HFFc6 (cell line): ENCODE data around the gene GCHFR. TPM values are rescaled to one million over a fixed set of nuclear protein-coding genes. Genes with fewer than 3 reads are reported as not detected.

Source experiments
- DNase-seq: peaks from one replicate; pipeline ENCODE4 v3.0.0-alpha.2; 2018
- H3K27ac Mint-ChIP-seq: 2 replicates; pipeline ENCODE4 v1.8.0; 2020; ENCODE audit warnings: mild to moderate bottlenecking, mixed read lengths
- H3K27me3 Mint-ChIP-seq: 2 replicates; pipeline ENCODE4 v1.8.0; 2021; ENCODE audit warnings: mild to moderate bottlenecking, moderate library complexity, mixed read lengths; ENCODE audit not compliant: insufficient read depth
- H3K36me3 Mint-ChIP-seq: 2 replicates; pipeline ENCODE4 v1.8.0; 2021; ENCODE audit warnings: low read depth, mixed read lengths
- H3K4me1 Mint-ChIP-seq: 2 replicates; pipeline ENCODE4 v1.8.0; 2020; ENCODE audit warnings: low read depth, mixed read lengths
- H3K4me3 Mint-ChIP-seq: 2 replicates; pipeline ENCODE4 v1.8.0; 2020; ENCODE audit warnings: mild to moderate bottlenecking, moderate library complexity, mixed read lengths
- H3K9me3 Mint-ChIP-seq: 2 replicates; pipeline ENCODE4 v1.8.0; 2020; ENCODE audit warnings: mild to moderate bottlenecking, mixed read lengths
- CTCF ChIP-seq: fragments of 200-600 bp; sonication (generic); IDR thresholded peaks from 2 replicates; pipeline ENCODE4 v1.5.0; 2021; ENCODE audit warnings: antibody characterized with exemption, mild to moderate bottlenecking
- total RNA-seq, 6 experiments: library from RNA; stranded (reverse); fragmentation: NEBNext Ultra II Directional; extraction: Animal tissue kit (Norgen Biotek cat#: 25700); gene quantifications; 2 replicates in 1 of 6; 3 replicates in 5 of 6; pipeline ENCODE4 v1.2.3, GENCODE V29; 2021

GCHFR gene
- total RNA-seq, 6 experiments from 2014 or later: 1.6 to 3.1 (median 2.7) TPM

- DNase-seq: peak; percentile 25
- Mint-ChIP-seq H3K36me3 (peaks cover 4% of the 10 kb centered on the region), H3K4me1 (peaks cover 18% of the 10 kb centered on the region), H3K27ac (peak overlapping the region; percentile 55), H3K4me3 (peak overlapping the region; percentile 98), H3K27me3 (no peaks in the 10 kb centered on the region), H3K9me3 (no peaks in the 10 kb centered on the region)
- TF ChIP-seq CTCF: no peak
Measured at GRCh38 chr15:40807888-40808461, 44.1 kb downstream of the GCHFR start.

GRCh38 chr15:40808861-40809450 is 45.1 kb downstream of the GCHFR start:
- H3K9me3 Mint-ChIP-seq: no peaks in the 10 kb centered on the region
- no peaks in the 10 kb centered on the region; the same call in 1 of the 2 replicates for H3K27me3 Mint-ChIP-seq
- peaks cover 4% of the 10 kb centered on the region for H3K36me3 Mint-ChIP-seq
- TF ChIP-seq CTCF: no peak
- no peak overlapping the region for H3K4me3 Mint-ChIP-seq
- no peak for DNase-seq
- H3K4me1 Mint-ChIP-seq: peaks cover 18% of the 10 kb centered on the region
- no peak overlapping the region for H3K27ac Mint-ChIP-seq

GRCh38 chr15:40812721-40813425 is 49.0 kb downstream of the GCHFR start:
- no peak for TF ChIP-seq CTCF
- Mint-ChIP-seq H3K27ac (no peak overlapping the region), H3K4me1 (peaks cover 8% of the 10 kb centered on the region), H3K4me3 (no peak overlapping the region), H3K27me3 (no peaks in the 10 kb centered on the region; the same call in none of the 2 replicates), H3K9me3 (no peaks in the 10 kb centered on the region), H3K36me3 (peaks cover 8% of the 10 kb centered on the region)
- DNase-seq: no peak

GRCh38 chr15:40815042-40815698 is 51.3 kb downstream of the GCHFR start:
- DNase-seq: no peak
- Mint-ChIP-seq H3K4me1 (no peaks in the 10 kb centered on the region), H3K27me3 (no peaks in the 10 kb centered on the region; the same call in none of the 2 replicates), H3K36me3 (peaks cover 8% of the 10 kb centered on the region), H3K9me3 (no peaks in the 10 kb centered on the region), H3K27ac (no peak overlapping the region), H3K4me3 (no peak overlapping the region)
- no peak for TF ChIP-seq CTCF

Other genes with a start within 250 kb of the GCHFR start
- 10 to 100 TPM; 17.6 to 21.4 (median 20.5) TPM for gene CCDC32, start 199.0 kb upstream of the GCHFR start, total RNA-seq
- 10 to 100 TPM; 10.3 to 13.7 (median 11.9) TPM for gene RPUSD2, start 194.8 kb upstream of the GCHFR start, total RNA-seq
- gene KNL1, start 169.8 kb upstream of the GCHFR start, total RNA-seq: 10 to 100 TPM in 5 of 6 experiments, 1 to 10 TPM in 1; 8.9 to 26.8 (median 20.0) TPM
- gene RAD51, start 68.9 kb upstream of the GCHFR start, total RNA-seq: 10 to 100 TPM in 5 of 6 experiments, 1 to 10 TPM in 1; 8.2 to 15.9 (median 12.1) TPM
- 10 to 100 TPM; 32.6 to 43.2 (median 35.6) TPM for gene RMDN3, start 8.8 kb upstream of the GCHFR start, total RNA-seq
- under 1 TPM in 2 of 6 experiments, not detected in 4; 0.14 to 0.20 TPM for gene C15orf62, start 5.9 kb downstream of the GCHFR start, total RNA-seq
- 10 to 100 TPM; 10.7 to 13.5 (median 12.1) TPM for gene ZFYVE19, start 43.0 kb downstream of the GCHFR start, total RNA-seq
- gene DNAJC17, start 43.4 kb downstream of the GCHFR start, total RNA-seq: 10 to 100 TPM; 25.9 to 39.9 (median 29.6) TPM
- not detected for gene PPP1R14D, start 64.6 kb downstream of the GCHFR start, total RNA-seq
- under 1 TPM in 5 of 6 experiments, not detected in 1; 0.14 to 0.51 (median 0.26) TPM for gene SPINT1, start 80.0 kb downstream of the GCHFR start, total RNA-seq
- under 1 TPM in 5 of 6 experiments, not detected in 1; 0.14 to 0.41 (median 0.31) TPM for gene RHOV, start 110.2 kb downstream of the GCHFR start, total RNA-seq
- gene VPS18, start 130.4 kb downstream of the GCHFR start, total RNA-seq: 10 to 100 TPM; 27.7 to 33.1 (median 31.2) TPM
- under 1 TPM in 2 of 6 experiments, not detected in 4; 0.05 to 0.11 TPM for gene DLL4, start 165.3 kb downstream of the GCHFR start, total RNA-seq
- gene CHAC1, start 189.4 kb downstream of the GCHFR start, total RNA-seq: 10 to 100 TPM; 20.8 to 26.0 (median 24.2) TPM